Measurements from ENCODE around the gene PHACTR4.

DNA sequence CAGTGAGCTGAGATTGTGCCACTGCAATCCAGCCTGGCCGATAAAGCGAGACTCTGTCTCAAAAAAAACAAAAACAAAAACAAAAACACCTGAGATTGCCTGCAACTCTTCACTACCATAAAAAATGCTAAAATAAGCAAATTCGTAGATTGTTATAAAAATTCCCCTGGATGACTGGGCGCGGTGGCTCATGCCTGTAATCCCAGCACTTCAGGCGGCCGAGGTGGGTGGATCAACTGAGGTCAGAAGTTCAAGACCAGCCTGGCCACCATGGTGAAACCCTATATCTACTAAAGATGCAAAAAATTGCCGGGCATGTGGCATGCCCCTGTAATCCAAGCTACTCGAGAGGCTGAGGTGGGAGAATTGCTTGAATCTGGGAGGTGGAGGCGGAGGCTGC lies 30.0 kb upstream of the PHACTR4 start:
- TF ChIP-seq, protein P1, sequence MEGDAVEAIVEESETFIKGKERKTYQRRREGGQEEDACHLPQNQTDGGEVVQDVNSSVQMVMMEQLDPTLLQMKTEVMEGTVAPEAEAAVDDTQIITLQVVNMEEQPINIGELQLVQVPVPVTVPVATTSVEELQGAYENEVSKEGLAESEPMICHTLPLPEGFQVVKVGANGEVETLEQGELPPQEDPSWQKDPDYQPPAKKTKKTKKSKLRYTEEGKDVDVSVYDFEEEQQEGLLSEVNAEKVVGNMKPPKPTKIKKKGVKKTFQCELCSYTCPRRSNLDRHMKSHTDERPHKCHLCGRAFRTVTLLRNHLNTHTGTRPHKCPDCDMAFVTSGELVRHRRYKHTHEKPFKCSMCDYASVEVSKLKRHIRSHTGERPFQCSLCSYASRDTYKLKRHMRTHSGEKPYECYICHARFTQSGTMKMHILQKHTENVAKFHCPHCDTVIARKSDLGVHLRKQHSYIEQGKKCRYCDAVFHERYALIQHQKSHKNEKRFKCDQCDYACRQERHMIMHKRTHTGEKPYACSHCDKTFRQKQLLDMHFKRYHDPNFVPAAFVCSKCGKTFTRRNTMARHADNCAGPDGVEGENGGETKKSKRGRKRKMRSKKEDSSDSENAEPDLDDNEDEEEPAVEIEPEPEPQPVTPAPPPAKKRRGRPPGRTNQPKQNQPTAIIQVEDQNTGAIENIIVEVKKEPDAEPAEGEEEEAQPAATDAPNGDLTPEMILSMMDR (IDR thresholded peaks at IDR 0.05; ENCODE audit: low read depth, low read length): no peak
- TF ChIP-seq EZH2phosphoT487 (IDR thresholded peaks at IDR 0.05; ENCODE audit: low read depth): no peak

All from OCI-LY3 (cell line).